Liver (tissue), 9 donors: ENCODE measurements around the gene CFAP69. TPM values are rescaled to one million over a fixed set of nuclear protein-coding genes. Genes with fewer than 3 reads are reported as not detected.

Experiments
- DNase-seq: peaks from one replicate; pipeline ENCODE4 v3.0.0-alpha.2; 2017; ENCODE audit warnings: low spot score
- H3K27ac ChIP-seq, 2 donors: one replicate each; pipeline ENCODE4 v1.7.0; 2013; ENCODE audit warnings: inconsistent platforms in 2 of 2, low read length in 2 of 2, control low read depth in 1 of 2, low read depth in 1 of 2, mild to moderate bottlenecking in 1 of 2
- H3K27me3 ChIP-seq, 4 donors: one replicate each; pipeline versions ENCODE4 v1.6.1 to v1.7.0; 2013; ENCODE audit warnings: low read length in 3 of 4, inconsistent platforms in 1 of 4, mild to moderate bottlenecking in 1 of 4, moderate library complexity in 1 of 4; ENCODE audit not compliant: control insufficient read depth in 4 of 4, insufficient read depth in 4 of 4
- H3K36me3 ChIP-seq, 4 donors: one replicate each; pipeline versions ENCODE4 v1.6.1 to v1.7.0; 2013; ENCODE audit warnings: low read length in 3 of 4, mild to moderate bottlenecking in 3 of 4, low read depth in 1 of 4, moderate library complexity in 1 of 4; ENCODE audit not compliant: control insufficient read depth in 4 of 4, insufficient read depth in 3 of 4
- H3K4me1 ChIP-seq, 4 donors: one replicate each; pipeline versions ENCODE4 v1.6.1 to v1.7.0; 2013; ENCODE audit warnings: low read length in 3 of 4, mild to moderate bottlenecking in 3 of 4, moderate library complexity in 1 of 4; ENCODE audit not compliant: control insufficient read depth in 4 of 4, insufficient read depth in 4 of 4
- H3K4me3 ChIP-seq, 3 donors: one replicate each; pipeline versions ENCODE4 v1.6.1 to v1.7.0; 2013; ENCODE audit warnings: low read length in 3 of 3, control low read depth in 1 of 3, low read depth in 1 of 3, mild to moderate bottlenecking in 1 of 3
- H3K9ac ChIP-seq, 2 donors: one replicate each; pipeline ENCODE4 v1.7.0; 2013; ENCODE audit warnings: low read length in 2 of 2, mild to moderate bottlenecking in 2 of 2, moderate library complexity in 2 of 2, control low read depth in 1 of 2, low read depth in 1 of 2
- H3K9me3 ChIP-seq, 4 donors: one replicate each; pipeline versions ENCODE4 v1.6.1 to v1.7.0; 2013; ENCODE audit warnings: low read length in 3 of 4; ENCODE audit not compliant: control insufficient read depth in 4 of 4
- ATF3 ChIP-seq: IDR thresholded peaks from 2 replicates; pipeline ENCODE4 v1.6.1; 2016; ENCODE audit warnings: antibody characterized with exemption
- CTCF ChIP-seq: fragments of 150-350 bp; IDR thresholded peaks from 2 replicates; pipeline ENCODE4 v1.5.1; 2017; ENCODE audit warnings: improper control_type of control experiment, low read depth, low read length; ENCODE audit not compliant: missing input control
- EGR1 ChIP-seq, 2 donors: IDR thresholded peaks; 2 replicates each; pipeline ENCODE4 v1.6.1; 2016 to 2018; ENCODE audit warnings: antibody characterized with exemption in 2 of 2, low read depth in 2 of 2
- FOXA1 ChIP-seq: IDR thresholded peaks from 2 replicates; pipeline ENCODE4 v1.6.1; 2016; ENCODE audit warnings: antibody characterized with exemption
- FOXA2 ChIP-seq: IDR thresholded peaks from 2 replicates; pipeline ENCODE4 v1.6.1; 2016; ENCODE audit warnings: antibody characterized with exemption
- GABPA ChIP-seq, 2 donors: IDR thresholded peaks in 1 of 2; conservative IDR thresholded peaks in 1 of 2; 2 replicates each; pipeline ENCODE4 v1.6.1; 2016; ENCODE audit warnings: antibody characterized with exemption in 2 of 2, mild to moderate bottlenecking in 1 of 2, moderate library complexity in 1 of 2
- HNF4A ChIP-seq, 2 donors: conservative IDR thresholded peaks; 2 replicates each; pipeline ENCODE4 v1.6.1; 2016; ENCODE audit warnings: antibody characterized with exemption in 2 of 2, mild to moderate bottlenecking in 2 of 2
- HNF4G ChIP-seq: IDR thresholded peaks from 2 replicates; pipeline ENCODE4 v1.6.1; 2016; ENCODE audit warnings: antibody characterized with exemption
- JUND ChIP-seq, 2 donors: IDR thresholded peaks; 2 replicates each; pipeline ENCODE4 v1.6.1; 2016; ENCODE audit warnings: antibody characterized with exemption in 2 of 2
- NR2F2 ChIP-seq: IDR thresholded peaks from 2 replicates; pipeline ENCODE4 v1.6.1; 2016; ENCODE audit warnings: antibody characterized with exemption
- RAD21 ChIP-seq, 2 donors: IDR thresholded peaks; 2 replicates each; pipeline ENCODE4 v1.6.1; 2016; ENCODE audit warnings: antibody characterized with exemption in 2 of 2, mild to moderate bottlenecking in 2 of 2
- REST ChIP-seq: IDR thresholded peaks from 2 replicates; pipeline ENCODE4 v1.6.1; 2016; ENCODE audit warnings: antibody characterized with exemption, mild to moderate bottlenecking
- RXRA ChIP-seq, 2 donors: IDR thresholded peaks; 2 replicates each; pipeline ENCODE4 v1.6.1; 2017 to 2018; ENCODE audit warnings: antibody characterized with exemption in 2 of 2, mild to moderate bottlenecking in 1 of 2
- TAF1 ChIP-seq: conservative IDR thresholded peaks from 2 replicates; pipeline ENCODE4 v1.6.1; 2016; ENCODE audit warnings: antibody characterized with exemption, mild to moderate bottlenecking
- YY1 ChIP-seq: IDR thresholded peaks from 2 replicates; pipeline ENCODE4 v1.6.1; 2016; ENCODE audit warnings: antibody characterized with exemption, mild to moderate bottlenecking
- ZBTB33 ChIP-seq: IDR thresholded peaks from 2 replicates; pipeline ENCODE4 v1.6.1; 2016; ENCODE audit warnings: antibody characterized with exemption
- WGBS: extraction: QIAGEN DNeasy Blood & Tissue Kit; methylation state at CpG from one replicate; pipeline ENCODE4 v1.1.7; 2013; 5-methylcytosine and 5-hydroxymethylcytosine counted together
- polyA plus RNA-seq, 2 donors: library from polyadenylated mRNA; stranded (reverse) in 1 of 2; unstranded in 1 of 2; fragments of 200-250 nt in 1 of 2; fragments of >200 nt in 1 of 2; fragmentation: Nextera tagmentation in 1 of 2; extraction: Ambion mirVana in 1 of 2; gene quantifications; one replicate each; pipeline versions ENCODE4 v1.2.1 to v1.2.3, GENCODE V29; 2013 to 2015
- total RNA-seq, 2 donors: library from RNA; depleted of rRNA; stranded (reverse); fragments of >200 nt; gene quantifications; one replicate each; pipeline ENCODE4 v1.2.3, GENCODE V29; 2014
- donor health status: healthy.
- donor health status: healthy.
- donor health status: healthy.
- donor health status: healthy.
- donor health status: healthy.

Gene CFAP69
- total and polyA plus RNA-seq, 4 donors: 1.2 to 11.7 (median 4.1) TPM

- no peak for DNase-seq
- Histone ChIP-seq H3K4me3 (no peak overlapping the region), H3K9ac (no peak overlapping the region), H3K27me3 (peaks cover 0 to 15% (median 6%) of the 10 kb centered on the region in 4 donors), H3K9me3 (no peaks in the 10 kb centered on the region), H3K27ac (no peak overlapping the region), H3K36me3 (no peaks in the 10 kb centered on the region), H3K4me1 (peaks cover 0 to 10% (median 8%) of the 10 kb centered on the region in 4 donors)
- 86% methylated on average over 7 of the region's 7 CpGs for WGBS
- TF ChIP-seq RXRA (IDR thresholded peaks at IDR 0.05) (no peak), EGR1 (IDR thresholded peaks at IDR 0.05; ENCODE audit: low read depth in 2 of 2) (no peak), GABPA (IDR thresholded peaks at IDR 0.05 in 1 of 2, conservative IDR thresholded peaks at IDR 0.05 in 1 of 2) (no peak), JUND (IDR thresholded peaks at IDR 0.05) (no peak), HNF4G (no peak), FOXA1 (no peak), HNF4A (conservative IDR thresholded peaks at IDR 0.05) (no peak), FOXA2 (no peak), CTCF (no peak), RAD21 (IDR thresholded peaks at IDR 0.05) (no peak), REST (no peak), YY1 (no peak), TAF1 (no peak), ZBTB33 (no peak)
Measured at GRCh38 chr7:90320014-90320413, 75.0 kb downstream of the CFAP69 start.

GRCh38 chr7:90320418-90320800 is 75.4 kb downstream of the CFAP69 start:
- Histone ChIP-seq H3K4me1 (peaks cover 0 to 10% (median 8%) of the 10 kb centered on the region in 4 donors), H3K27ac (no peak overlapping the region), H3K9ac (no peak overlapping the region), H3K9me3 (no peaks in the 10 kb centered on the region), H3K27me3 (peaks cover 0 to 15% (median 6%) of the 10 kb centered on the region in 4 donors), H3K36me3 (no peaks in the 10 kb centered on the region), H3K4me3 (no peak overlapping the region)
- DNase-seq: no peak
- 35% methylated on average over 7 of the region's 7 CpGs for WGBS
- TF ChIP-seq NR2F2 (no peak), YY1 (no peak), GABPA (IDR thresholded peaks at IDR 0.05 in 1 of 2, conservative IDR thresholded peaks at IDR 0.05 in 1 of 2) (no peak), REST (no peak), FOXA1 (no peak), ATF3 (no peak), ZBTB33 (no peak), RAD21 (IDR thresholded peaks at IDR 0.05) (no peak), TAF1 (no peak)
